NT2/D1 (cell line): ENCODE results near the gene PDE3A.

Experiments used
- SUZ12 ChIP-seq: IDR thresholded peaks from 2 replicates; pipeline ENCODE4 v1.6.1; 2011; ENCODE audit not compliant: insufficient read length, insufficient read depth; ENCODE audit errors: extremely low read depth
- YY1 ChIP-seq: IDR thresholded peaks from 2 replicates; pipeline ENCODE4 v1.6.1; 2011; ENCODE audit not compliant: insufficient read length, insufficient read depth
- ZNF274 ChIP-seq: IDR thresholded peaks from 2 replicates; pipeline ENCODE4 v1.6.1; 2011; ENCODE audit warnings: mild to moderate bottlenecking, low read depth, low read length

GRCh38 chr12:20392339-20392738, 24.0 kb downstream of the PDE3A start:
- TF ChIP-seq ZNF274: no peak
- TF ChIP-seq YY1: no peak
- no peak for TF ChIP-seq SUZ12
